Measurements from ENCODE around the gene PLXNA3. TPM values are rescaled to one million over a fixed set of nuclear protein-coding genes. Genes with fewer than 3 reads are reported as not detected.

Gene PLXNA3
- total RNA-seq (10 to 100 TPM; 11.6 to 35.3 (median 16.7) TPM), polyA plus RNA-seq (10 to 100 TPM in 1 of 2 donors, 1 to 10 TPM in 1; 9.7 to 18.9 TPM)
- long read RNA-seq, donor 1, partial matches to known transcripts: 6 of 7 reads
- long read RNA-seq, donor 1, other reads (novel, unspliced or antisense): 1 of 7 reads
- long read RNA-seq, donor 2, partial matches to known transcripts: 2 of 9 reads
- long read RNA-seq, donor 2, other reads (novel, unspliced or antisense): 7 of 9 reads
- long read RNA-seq, donor 3, partial matches to known transcripts: 13 of 17 reads
- long read RNA-seq, donor 3, other reads (novel, unspliced or antisense): 4 of 17 reads

DNA sequence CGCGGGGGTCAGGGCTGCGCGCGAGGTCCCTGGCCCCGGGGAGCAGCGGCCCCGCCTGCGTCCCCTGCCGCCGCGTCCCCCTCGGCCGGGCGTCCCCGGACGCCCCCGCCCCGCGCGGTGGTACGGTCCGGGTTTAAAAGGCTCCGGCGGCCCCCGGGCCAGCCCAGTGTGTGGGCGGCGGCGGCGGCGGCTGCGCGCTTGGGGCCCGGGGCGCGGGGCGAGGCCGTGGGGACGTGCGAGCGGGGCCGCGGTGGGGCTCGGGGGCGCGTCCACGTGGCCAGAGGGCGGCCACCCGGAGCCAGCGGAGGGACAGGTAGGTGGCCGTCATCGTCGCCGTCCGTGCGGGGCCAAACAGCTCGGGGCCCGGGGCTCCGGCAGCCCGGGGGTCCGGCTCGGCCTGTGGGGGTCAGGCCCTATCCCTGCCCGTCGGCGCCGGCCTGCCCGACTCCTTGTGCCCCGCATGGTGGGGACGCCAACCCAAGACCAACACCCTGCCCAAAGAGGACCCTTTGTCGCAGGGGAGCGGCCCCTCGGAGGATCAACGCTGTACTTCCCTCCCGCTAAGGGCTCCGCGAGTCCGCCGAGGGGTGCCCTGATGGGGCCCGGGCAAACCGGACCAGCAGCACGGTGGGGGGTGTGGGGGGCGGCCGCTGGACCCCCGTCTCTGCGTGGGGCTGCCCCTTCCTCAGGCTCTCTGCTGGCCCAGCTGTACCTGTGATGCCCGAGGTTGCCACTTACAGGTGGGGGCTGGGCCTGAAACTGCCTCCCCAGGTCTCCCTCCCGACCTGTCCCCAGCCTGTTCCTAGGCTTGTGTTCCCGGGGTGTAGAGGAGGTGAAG lies at the start of gene PLXNA3:
Gene PLXNA3 (plus strand): TSS at position 166 of the 838 bp plus-strand sequence. CDS start 1,903 bp downstream, outside the sequence.
- DNase-seq (peak; percentile 14 to 54), ATAC-seq (peak; percentile 35 to 86 (median 56))
- Histone ChIP-seq H3K9me3 (no peaks in the 10 kb centered on the region), H3K4me3 (peak within 1 kb of the TSS; percentile 21 to 71 (median 62)), H3K4me1 (peaks cover 0 to 9% (median 5%) of the 10 kb centered on the region in 9 donors), H3K27me3 (peaks cover 0 to 6% (median 0%) of the 10 kb centered on the region in 7 donors), H3K36me3 (peaks cover 0 to 11% (median 0%) of the 10 kb centered on the region in 9 donors), H3K27ac (peak within 1 kb of the TSS; percentile 43 to 84 (median 66))
- TF ChIP-seq, protein P1, sequence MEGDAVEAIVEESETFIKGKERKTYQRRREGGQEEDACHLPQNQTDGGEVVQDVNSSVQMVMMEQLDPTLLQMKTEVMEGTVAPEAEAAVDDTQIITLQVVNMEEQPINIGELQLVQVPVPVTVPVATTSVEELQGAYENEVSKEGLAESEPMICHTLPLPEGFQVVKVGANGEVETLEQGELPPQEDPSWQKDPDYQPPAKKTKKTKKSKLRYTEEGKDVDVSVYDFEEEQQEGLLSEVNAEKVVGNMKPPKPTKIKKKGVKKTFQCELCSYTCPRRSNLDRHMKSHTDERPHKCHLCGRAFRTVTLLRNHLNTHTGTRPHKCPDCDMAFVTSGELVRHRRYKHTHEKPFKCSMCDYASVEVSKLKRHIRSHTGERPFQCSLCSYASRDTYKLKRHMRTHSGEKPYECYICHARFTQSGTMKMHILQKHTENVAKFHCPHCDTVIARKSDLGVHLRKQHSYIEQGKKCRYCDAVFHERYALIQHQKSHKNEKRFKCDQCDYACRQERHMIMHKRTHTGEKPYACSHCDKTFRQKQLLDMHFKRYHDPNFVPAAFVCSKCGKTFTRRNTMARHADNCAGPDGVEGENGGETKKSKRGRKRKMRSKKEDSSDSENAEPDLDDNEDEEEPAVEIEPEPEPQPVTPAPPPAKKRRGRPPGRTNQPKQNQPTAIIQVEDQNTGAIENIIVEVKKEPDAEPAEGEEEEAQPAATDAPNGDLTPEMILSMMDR (IDR thresholded peaks at IDR 0.05): no peak
- intact Hi-C loops (cut with DNase I): loop anchor here in 1 of 10 donors (10.0 kb wide), 1 partner anchor 56 kb away; the partner anchor contains the start of gene FAM3A
- 2 to 3% methylated on average over 9 to 62 of the region's 88 CpGs for WGBS, 2 donors

DNA sequence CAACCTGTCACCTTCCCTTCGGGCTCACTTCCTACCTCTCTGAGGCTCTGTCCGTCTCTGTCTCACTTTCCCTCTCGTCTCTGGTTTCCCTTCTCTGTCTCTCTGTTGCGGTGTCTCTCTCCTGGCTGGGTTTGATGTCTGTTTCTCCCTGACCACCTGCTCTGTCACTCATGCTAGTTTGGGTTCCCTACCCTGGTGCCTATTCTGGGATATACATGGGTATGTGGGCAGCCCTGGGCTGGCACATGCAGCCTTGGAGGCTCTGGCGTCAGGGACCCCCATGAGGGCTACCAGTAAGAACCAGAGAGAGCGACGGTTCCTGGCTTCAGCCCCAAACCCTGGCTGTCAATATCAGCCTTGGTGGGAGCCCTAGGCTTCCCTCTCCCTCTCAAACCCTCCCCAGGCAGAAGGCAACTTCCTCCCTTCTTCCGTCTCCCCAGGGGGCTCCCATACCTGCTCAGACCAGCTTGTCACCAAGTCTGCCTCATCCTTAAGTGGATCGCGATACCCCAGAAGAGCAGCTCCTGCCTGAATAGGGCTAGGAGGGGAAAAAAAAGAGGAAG lies 49.3 kb upstream of the PLXNA3 start:
- Histone ChIP-seq H3K4me1 (peaks cover 0 to 32% (median 12%) of the 10 kb centered on the region in 9 donors), H3K9me3 (no peaks in the 10 kb centered on the region), H3K27me3 (no peaks in the 10 kb centered on the region), H3K36me3 (peaks cover 0 to 7% (median 0%) of the 10 kb centered on the region in 9 donors), H3K4me3 (peak overlapping the region in 9 of 10 donors; percentile 18 to 55 (median 46)), H3K27ac (peak overlapping the region in 9 of 10 donors; percentile 53 to 86 (median 79))
- intact Hi-C loops (cut with DNase I): no loop called here
- 42 to 47% methylated on average over 7 to 10 of the region's 10 CpGs for WGBS, 2 donors
- TF ChIP-seq, protein P1 (IDR thresholded peaks at IDR 0.05): no peak
- ATAC-seq: no peak
- DNase-seq: no peak

DNA sequence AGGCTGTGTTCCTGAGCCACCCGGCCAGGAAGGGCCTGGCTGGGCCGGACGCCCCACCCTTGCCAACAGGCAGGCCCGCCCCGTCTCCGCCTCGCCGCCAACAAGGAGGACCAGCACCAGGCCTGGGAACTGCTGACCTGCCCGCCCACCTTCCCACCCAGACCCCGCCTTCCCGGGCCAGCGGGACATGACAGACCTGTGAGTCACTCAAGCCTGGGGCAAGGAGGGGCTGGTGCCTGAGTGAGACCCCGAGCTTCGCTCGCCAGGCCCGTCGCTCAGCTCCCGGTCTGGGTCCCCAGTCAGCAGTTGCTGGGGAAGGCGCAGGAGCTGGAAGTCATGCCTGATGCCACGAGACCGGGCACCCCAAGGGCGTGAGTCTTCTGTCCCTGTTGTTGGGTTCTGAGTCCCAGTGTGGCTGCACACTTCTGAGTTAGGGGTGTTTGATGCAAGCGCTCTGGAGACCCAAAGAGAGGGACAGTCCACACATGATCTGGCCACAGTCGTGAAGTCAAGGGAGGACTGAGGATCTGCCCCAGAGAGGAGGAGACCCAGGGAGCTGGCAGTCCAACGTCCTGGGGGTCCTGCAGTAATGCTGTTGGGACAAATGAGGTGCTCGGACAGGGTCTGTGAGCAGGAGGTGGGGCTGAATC lies 48.7 kb upstream of the PLXNA3 start, which contains the start of gene DNASE1L1:
Gene DNASE1L1 (minus strand): TSS at position 33 of the 650 bp plus-strand sequence. CDS start 3,686 bp downstream, outside the sequence.
- no peaks in the 10 kb centered on the region for H3K9me3 ChIP-seq
- 31 to 36% methylated on average over 19 to 26 of the region's 26 CpGs for WGBS, 2 donors
- H3K4me3 ChIP-seq: peak within 1 kb of the TSS in 9 of 10 donors; percentile 18 to 55 (median 46)
- H3K27ac ChIP-seq: peak within 1 kb of the TSS in 9 of 10 donors; percentile 57 to 86 (median 79)
- intact Hi-C loops (cut with DNase I): no loop called here
- H3K27me3 ChIP-seq: no peaks in the 10 kb centered on the region
- TF ChIP-seq, protein P1 (IDR thresholded peaks at IDR 0.05): no peak
- DNase-seq: peak; percentile 77 to 83
- peak; percentile 34 to 89 (median 73) for ATAC-seq
- H3K4me1 ChIP-seq: peaks cover 0 to 32% (median 12%) of the 10 kb centered on the region in 9 donors
- H3K36me3 ChIP-seq: peaks cover 0 to 11% (median 0%) of the 10 kb centered on the region in 9 donors

All from heart right ventricle (tissue), 16 donors.